ENCODE measurements around the gene PPP2R2B. TPM values are rescaled to one million over a fixed set of nuclear protein-coding genes. Genes with fewer than 3 reads are reported as not detected.

PPP2R2B gene
- total and polyA plus RNA-seq, 7 experiments from 2014 or later: 0.15 to 14.1 (median 0.58) TPM

GRCh38 chr5:146533260-146533857, 345.2 kb downstream of the PPP2R2B start:
- peaks cover 0 to 5% (median 0%) of the 10 kb centered on the region in 5 donors for H3K27me3 Mint-ChIP-seq
- H3K4me1 ChIP-seq (ENCODE audit: control insufficient read depth in 2 of 2, insufficient read depth in 2 of 2, low read length in 2 of 2): no peaks in the 10 kb centered on the region
- H3K9me3 Mint-ChIP-seq: no peaks in the 10 kb centered on the region
- peak; percentile 91 for ATAC-seq
- intact Hi-C loops (cut with micrococcal nuclease): loop anchor here (1.0 kb wide), 2 partner anchors 433 to 655 kb away; no protein-coding TSS in a partner anchor
- H3K9me3 ChIP-seq (ENCODE audit: control insufficient read depth in 2 of 3, low read length in 3 of 3): no peaks in the 10 kb centered on the region
- no peak overlapping the region for H3K4me3 ChIP-seq (ENCODE audit: low read length)
- ChIA-PET POLR2A (no interaction called here), CTCF (interaction anchor here (0.6 to 2.8 kb wide), 12 partner anchors 9 to 660 kb away, joined by 3 to 21 read pairs (median 4); no protein-coding TSS in a partner anchor)
- peaks cover 4 to 10% (median 5%) of the 10 kb centered on the region in 7 donors for H3K4me1 Mint-ChIP-seq
- H3K4me3 Mint-ChIP-seq: no peak overlapping the region
- H3K36me3 Mint-ChIP-seq: no peaks in the 10 kb centered on the region
- DNase-seq: peak; percentile 24 to 72 (median 62)
- H3K27ac ChIP-seq (ENCODE audit: low read depth, low read length): no peak overlapping the region
- H3K27me3 ChIP-seq (ENCODE audit: control insufficient read depth in 2 of 2, insufficient read depth in 2 of 2, low read length in 2 of 2): no peaks in the 10 kb centered on the region
- H3K27ac Mint-ChIP-seq: peak overlapping the region in 3 of 9 donors; percentile 0 to 23 (median 6)
- no peaks in the 10 kb centered on the region for H3K36me3 ChIP-seq (ENCODE audit: control insufficient read depth in 2 of 3, insufficient read depth in 3 of 3, low read length in 3 of 3)
